HepG2 (cell line): ENCODE results near the gene PHTF1. TPM values are rescaled to one million over a fixed set of nuclear protein-coding genes. Genes with fewer than 3 reads are reported as not detected.

Experiments used
- ATAC-seq: fragments of 200-7000 bp; cut with Tn5 transposase; 3 replicates; pipeline ENCODE4 v1.9.1; 2020; ENCODE audit warnings: mild to moderate bottlenecking, moderate library complexity
- BruUV-seq: library from RNA; stranded (reverse); fragments of 400-500 nt; replicated peaks from 2 replicates; lab custom pipeline; 2021; lab: Mats Ljungman, UMichigan
- CTCF ChIA-PET: fragments of 300-600 bp; formaldehyde crosslinking; extraction: SDS; loops from one replicate; lab custom pipeline; 2021; ENCODE audit warnings: low total read pairs, inconsistent platforms, low intra/inter-chr PET ratio; lab: Yijun Ruan, JAX
- POLR2A ChIA-PET: fragments of 350-600 bp; sonication (Branson Sonifier 250); formaldehyde crosslinking; loops from one replicate; lab custom pipeline; 2020; ENCODE audit warnings: antibody characterized with exemption, inconsistent platforms; lab: Yijun Ruan, JAX
- DNase-seq: peaks from one replicate; pipeline ENCODE4 v3.0.0-alpha.2; 2015; ENCODE audit warnings: low spot score
- FAIRE-seq: peaks from 3 replicates; lab custom pipeline; 2011; peaks lifted over from hg19 to GRCh38; lab: Jason Lieb, UNC
- H2AFZ ChIP-seq: one replicate; pipeline ENCODE4 v1.6.1; 2011; ENCODE audit warnings: low read length, inconsistent platforms
- H3K27ac ChIP-seq: fragments of 300-600 bp; 3 replicates; pipeline ENCODE4 v1.8.0; 2011; ENCODE audit warnings: mixed run types, mild to moderate bottlenecking, mixed read lengths, low read length, inconsistent platforms; ENCODE audit not compliant: insufficient read depth; ENCODE audit errors: extremely low read length
- H3K27me3 ChIP-seq, 2 experiments: fragments of 200-600 bp in 1 of 2; 2 replicates in 1 of 2; 3 replicates in 1 of 2; pipeline versions ENCODE4 v1.6.0 to v1.8.0; 2011; ENCODE audit warnings: low read length in 2 of 2, mild to moderate bottlenecking in 2 of 2, moderate library complexity in 2 of 2, inconsistent platforms in 1 of 2; ENCODE audit not compliant: insufficient read depth in 2 of 2, control insufficient read depth in 1 of 2
- H3K36me3 ChIP-seq, 2 experiments: fragments of 200-600 bp in 1 of 2; replicated peaks in 1 of 2; 2 replicates in 1 of 2; 3 replicates in 1 of 2; pipeline versions ENCODE4 v1.5.1 to v1.8.0; 2011; ENCODE audit warnings: low read length in 2 of 2, inconsistent platforms in 1 of 2; ENCODE audit not compliant: insufficient read depth in 2 of 2, control insufficient read depth in 1 of 2
- H3K4me1 ChIP-seq: 2 replicates; pipeline ENCODE4 v1.5.1; 2012; ENCODE audit warnings: low read length, inconsistent platforms; ENCODE audit not compliant: insufficient read depth
- H3K4me2 ChIP-seq: 2 replicates; pipeline ENCODE4 v1.6.0; 2011; ENCODE audit warnings: low read depth, low read length, inconsistent platforms
- H3K4me3 ChIP-seq, 3 experiments: fragments of 200-600 bp in 1 of 3; sonication (generic), shearing (Covaris generic) in 1 of 3; replicated peaks in 1 of 3; 2 replicates each; pipeline ENCODE4 v1.5.1; 2011 to 2016; ENCODE audit warnings: low read length in 3 of 3, inconsistent platforms in 2 of 3, low read depth in 2 of 3, mild to moderate bottlenecking in 2 of 3, control low read depth in 1 of 3, mixed read lengths in 1 of 3; ENCODE audit not compliant: insufficient read depth in 1 of 3
- H3K79me2 ChIP-seq: one replicate; pipeline ENCODE4 v1.6.1; 2011; ENCODE audit warnings: low read length, inconsistent platforms; ENCODE audit not compliant: insufficient read depth
- H3K9ac ChIP-seq: 2 replicates; pipeline ENCODE4 v1.6.0; 2011; ENCODE audit warnings: mild to moderate bottlenecking, low read depth, low read length, inconsistent platforms; ENCODE audit not compliant: insufficient read depth
- H3K9me3 ChIP-seq: 2 replicates; pipeline ENCODE4 v1.5.1; 2012; ENCODE audit warnings: mild to moderate bottlenecking, low read length
- H4K20me1 ChIP-seq: 2 replicates; pipeline ENCODE4 v1.6.0; 2011; ENCODE audit warnings: inconsistent platforms, mild to moderate bottlenecking, low read length, moderate library complexity; ENCODE audit not compliant: insufficient read depth
- BCLAF1 ChIP-seq: fragments of 450-650 bp; IDR thresholded peaks from 2 replicates; pipeline ENCODE4 v1.6.1; 2017; ENCODE audit warnings: mild to moderate bottlenecking
- CAMTA2 ChIP-seq: sonication (generic); formaldehyde crosslinking; IDR thresholded peaks from 2 replicates; pipeline ENCODE4 v1.4.0; 2020; ENCODE audit warnings: mild to moderate bottlenecking, missing genetic modification reagents, borderline replicate concordance
- HNRNPK ChIP-seq: fragments of 200-400 bp; formaldehyde crosslinking; IDR thresholded peaks from 2 replicates; pipeline ENCODE4 v1.6.1; 2018; ENCODE audit warnings: low read length, low read depth, moderate library complexity, mild to moderate bottlenecking; ENCODE audit not compliant: poor library complexity, severe bottlenecking
- JUNB ChIP-seq: sonication (generic); formaldehyde crosslinking; IDR thresholded peaks from 2 replicates; pipeline ENCODE4 v1.8.0; 2022; ENCODE audit warnings: missing genetic modification reagents, mild to moderate bottlenecking, borderline replicate concordance
- SRY ChIP-seq: sonication (generic); formaldehyde crosslinking; IDR thresholded peaks from 2 replicates; pipeline ENCODE4 v1.8.0; 2022; ENCODE audit warnings: mild to moderate bottlenecking, missing genetic modification reagents
- U2AF2 ChIP-seq: fragments of 200-400 bp; formaldehyde crosslinking; IDR thresholded peaks from 2 replicates; pipeline ENCODE4 v1.6.1; 2017; ENCODE audit warnings: low read depth, mild to moderate bottlenecking, low read length
- ZNF513 ChIP-seq: sonication (generic); formaldehyde crosslinking; conservative IDR thresholded peaks from 2 replicates; pipeline ENCODE4 v1.5.0; 2020; ENCODE audit warnings: missing genetic modification reagents
- ZNF790 ChIP-seq: sonication (generic); formaldehyde crosslinking; IDR thresholded peaks from 2 replicates; pipeline ENCODE4 v1.8.0; 2022; ENCODE audit warnings: missing genetic modification reagents, mild to moderate bottlenecking, borderline replicate concordance
- WGBS: methylation state at CpG from one replicate; pipeline ENCODE4 v1.1.6; 2017; ENCODE audit warnings: low lambda C conversion rate; 5-methylcytosine and 5-hydroxymethylcytosine counted together
- in situ Hi-C: cut with HindIII; loops from 2 replicates; pipeline ENCODE4 v1.10.0; 2017; ENCODE audit warnings: low pct_unique_long_range_greater_than_20kb; ENCODE audit not compliant: extremely low pct_ligation_motif_present
- intact Hi-C: fragments of 100-400 bp; cut with micrococcal nuclease; formaldehyde crosslinking; loops from one replicate; pipeline ENCODE4 v1.10.0; 2022; ENCODE audit not compliant: unreplicated experiment
- polyA plus RNA-seq, 8 experiments: library from polyadenylated mRNA; depleted of rRNA in 3 of 8; stranded (reverse) in 7 of 8; unstranded in 1 of 8; fragments of >200 nt; fragmentation: Illumina TruSeq in 4 of 8; extraction: Trizol in 4 of 8; gene quantifications; 2 replicates each; pipeline versions ENCODE4 v1.2.1 to v1.2.3, GENCODE V29; 2011 to 2016; ENCODE audit warnings: low read depth in 4 of 8, missing spikeins in 1 of 8, mixed read lengths in 1 of 8; ENCODE audit not compliant: insufficient read depth in 1 of 8
- total RNA-seq, 5 experiments: library from RNA; depleted of rRNA; stranded (reverse); fragments of >200 nt; fragmentation: Illumina TruSeq; extraction: Trizol; gene quantifications; 2 replicates each; pipeline ENCODE4 v1.2.3, GENCODE V29; 2016; ENCODE audit warnings: low read depth in 1 of 5

The PHTF1 gene
- total and polyA plus RNA-seq, 2 of the 13 experiments (the other 11 are each of a cell fraction or from before 2014, with no cell fraction given), result 5.0 to 19.7 TPM

- TF ChIP-seq HNRNPK (no peak), SRY (CRISPR knock-in tag) (no peak), U2AF2 (no peak)
- WGBS, result 96% methylated on average over 4 of the region's 4 CpGs
- Histone ChIP-seq H3K36me3 (peaks cover 0 to 4% of the 10 kb centered on the region in 2 experiments; a peak in 1 of 5 replicates), H3K4me1 (peaks cover 55% of the 10 kb centered on the region), H3K27me3 (no peaks in the 10 kb centered on the region; a peak in 1 of 5 replicates), H3K9ac (no peak overlapping the region), H3K4me3 (peak overlapping the region in 1 of 3 experiments; percentile 99; a peak in 1 of 6 replicates), H3K9me3 (no peaks in the 10 kb centered on the region), H3K4me2 (peak overlapping the region; percentile 78), H3K27ac (no peak overlapping the region), H2AFZ (no peak overlapping the region), H3K79me2 (peaks cover 81% of the 10 kb centered on the region), H4K20me1 (peaks cover 36% of the 10 kb centered on the region)
- intact Hi-C loops (no loop called here), in situ Hi-C loops (no loop called here)
- CTCF ChIA-PET, result no interaction called here
- POLR2A ChIA-PET, result no interaction called here
- BruUV-seq, result no TSS peak
- ATAC-seq (no peak), FAIRE-seq (no peak), DNase-seq (no peak)
Observed at GRCh38 chr1:113808450-113809195, 49.3 kb upstream of the PHTF1 start.

GRCh38 chr1:113805639-113806038 lies 46.4 kb upstream of the PHTF1 start:
- CTCF ChIA-PET, result no interaction called here
- TF ChIP-seq JUNB (CRISPR knock-in tag) (no peak), BCLAF1 (no peak), ZNF790 (CRISPR knock-in tag) (no peak), CAMTA2 (CRISPR knock-in tag) (no peak), ZNF513 (no peak)
- Histone ChIP-seq H3K9me3 (no peaks in the 10 kb centered on the region), H2AFZ (no peak overlapping the region), H3K36me3 (peaks cover 0 to 4% of the 10 kb centered on the region in 2 experiments; a peak in 1 of 5 replicates), H3K9ac (no peak overlapping the region), H3K79me2 (peaks cover 96% of the 10 kb centered on the region), H3K27me3 (no peaks in the 10 kb centered on the region), H3K4me2 (no peak overlapping the region), H3K27ac (no peak overlapping the region), H3K4me3 (no peak overlapping the region), H3K4me1 (peaks cover 67% of the 10 kb centered on the region), H4K20me1 (peaks cover 34% of the 10 kb centered on the region)
- DNase-seq (no peak), ATAC-seq (no peak), FAIRE-seq (no peak)
- BruUV-seq, result no TSS peak
- POLR2A ChIA-PET, result no interaction called here
- intact Hi-C loops, result no loop called here
- WGBS, result 96% methylated on average over 4 of the region's 4 CpGs
- in situ Hi-C loops, result no loop called here
